Peyer's patch (tissue), 4 donors: ENCODE results near the gene ZNF414.
A peak's percentile ranks its signal among the peaks of the same experiment; 100 is the strongest.

ENCODE experiments used
- CTCF ChIP-seq, 6 experiments: fragments of 450-650 bp in 4 of 6; fragments of 200-600 bp in 2 of 6; sonication (generic) in 1 of 6; IDR thresholded peaks; one replicate each; pipeline ENCODE4 v1.5.1; 2017 to 2019; ENCODE audit warnings: antibody characterized with exemption in 6 of 6, mild to moderate bottlenecking in 3 of 6, moderate library complexity in 1 of 6
- POLR2A ChIP-seq, 2 donors: fragments of 450-650 bp; IDR thresholded peaks; one replicate each; pipeline ENCODE4 v1.5.1; 2017; ENCODE audit warnings: antibody characterized with exemption in 2 of 2, mild to moderate bottlenecking in 2 of 2, moderate library complexity in 2 of 2

GRCh38 chr19:8513687-8514504 lies at the start of gene ZNF414:
- peak in 1 of 6 experiments; percentile 8 for TF ChIP-seq CTCF (IDR thresholded peaks at IDR 0.05)
- peak; percentile 93 to 97 for TF ChIP-seq POLR2A (IDR thresholded peaks at IDR 0.05)
